HEK293 (cell line): ENCODE data around the gene PGBD5.

Experiments
- CTCF ChIA-PET: fragments of 350-600 bp; formaldehyde crosslinking; extraction: SDS; loops from one replicate; lab custom pipeline; 2021; ENCODE audit warnings: antibody characterized with exemption; lab: Yijun Ruan, JAX
- POLR2A ChIA-PET: fragments of 300-600 bp; formaldehyde crosslinking; extraction: SDS; loops from one replicate; lab custom pipeline; 2020; ENCODE audit warnings: antibody characterized with exemption, inconsistent platforms; lab: Yijun Ruan, JAX
- H3K27ac ChIP-seq: fragments of 200-500 bp; sonication (Bioruptor generic); 2 replicates; pipeline ENCODE4 v1.5.1; 2014; ENCODE audit warnings: low read depth, low read length, control low read depth, inconsistent platforms; ENCODE audit errors: extremely low read depth
- H3K36me3 ChIP-seq, 2 experiments: fragments of 200-500 bp in 1 of 2; sonication (Bioruptor generic) in 1 of 2; 1 replicate in 1 of 2; 2 replicates in 1 of 2; pipeline ENCODE4 v1.5.1; 2014 to 2017; ENCODE audit warnings: inconsistent platforms in 2 of 2, low read length in 2 of 2; ENCODE audit not compliant: control insufficient read depth in 2 of 2, insufficient read depth in 1 of 2
- H3K4me1 ChIP-seq: fragments of 200-500 bp; sonication (Bioruptor generic); 2 replicates; pipeline ENCODE4 v1.5.1; 2014; ENCODE audit warnings: mild to moderate bottlenecking, low read length, inconsistent platforms; ENCODE audit not compliant: control insufficient read depth, insufficient read depth
- H3K4me3 ChIP-seq: 2 replicates; pipeline ENCODE4 v1.5.1; 2011; ENCODE audit warnings: low read depth, mild to moderate bottlenecking, control low read depth, low read length, moderate library complexity
- H3K9me3 ChIP-seq: fragments of 200-500 bp; sonication (Bioruptor generic); 2 replicates; pipeline ENCODE4 v1.5.1; 2014; ENCODE audit warnings: low read depth, low read length, inconsistent platforms; ENCODE audit not compliant: control insufficient read depth, insufficient read depth
- BCL11A ChIP-seq: fragments of 450-650 bp; formaldehyde crosslinking; IDR thresholded peaks from 2 replicates; pipeline ENCODE4 v1.5.1; 2016; ENCODE audit warnings: low read depth, missing biosample characterization, missing genetic modification characterization
- EGR2 ChIP-seq: fragments of 450-650 bp; formaldehyde crosslinking; IDR thresholded peaks from 2 replicates; pipeline ENCODE4 v1.5.1; 2016; ENCODE audit warnings: low read depth, missing biosample characterization, missing genetic modification characterization
- PRDM1 ChIP-seq: fragments of 450-650 bp; formaldehyde crosslinking; IDR thresholded peaks from 2 replicates; pipeline ENCODE4; 2016; ENCODE audit warnings: missing biosample characterization, missing genetic modification characterization
- PRDM10 ChIP-seq: fragments of 450-650 bp; formaldehyde crosslinking; IDR thresholded peaks from 2 replicates; pipeline ENCODE4 v1.5.1; 2016; ENCODE audit warnings: missing biosample characterization, missing genetic modification characterization
- SALL2 ChIP-seq: fragments of 450-650 bp; formaldehyde crosslinking; IDR thresholded peaks from 2 replicates; pipeline ENCODE4 v1.5.0; 2017; ENCODE audit warnings: missing biosample characterization, mild to moderate bottlenecking, missing genetic modification characterization, borderline replicate concordance
- WT1 ChIP-seq: fragments of 450-650 bp; formaldehyde crosslinking; IDR thresholded peaks from 2 replicates; pipeline ENCODE4 v1.5.1; 2016; ENCODE audit warnings: missing biosample characterization, missing genetic modification characterization
- YY2 ChIP-seq: fragments of 450-650 bp; formaldehyde crosslinking; IDR thresholded peaks from 2 replicates; pipeline ENCODE4 v1.5.1; 2016; ENCODE audit warnings: missing biosample characterization, missing genetic modification characterization
- ZBTB11 ChIP-seq: fragments of 450-650 bp; formaldehyde crosslinking; conservative IDR thresholded peaks from 2 replicates; pipeline ENCODE4 v1.5.1; 2016; ENCODE audit warnings: low read depth, missing biosample characterization, missing genetic modification characterization
- ZNF10 ChIP-seq: fragments of 450-650 bp; formaldehyde crosslinking; IDR thresholded peaks from 2 replicates; pipeline ENCODE4 v1.5.1; 2017; ENCODE audit warnings: missing biosample characterization, missing genetic modification characterization
- ZNF157 ChIP-seq: fragments of 450-650 bp; formaldehyde crosslinking; IDR thresholded peaks from 2 replicates; pipeline ENCODE4 v1.5.1; 2016; ENCODE audit warnings: missing biosample characterization, missing genetic modification characterization
- ZNF202 ChIP-seq: fragments of 450-650 bp; formaldehyde crosslinking; IDR thresholded peaks from 2 replicates; pipeline ENCODE4 v1.5.1; 2016; ENCODE audit warnings: missing biosample characterization, missing genetic modification characterization, borderline replicate concordance
- ZNF221 ChIP-seq: fragments of 450-650 bp; formaldehyde crosslinking; IDR thresholded peaks from 2 replicates; pipeline ENCODE4 v1.5.1; 2017; ENCODE audit warnings: missing biosample characterization, missing genetic modification characterization, borderline replicate concordance
- ZNF274 ChIP-seq, 2 experiments: fragments of 200-500 bp in 1 of 2; fragments of 450-650 bp in 1 of 2; sonication (Bioruptor generic) in 1 of 2; formaldehyde crosslinking in 1 of 2; IDR thresholded peaks; 2 replicates each; pipeline versions ENCODE4 v1.5.1 to v1.6.1; 2014 to 2016; ENCODE audit warnings: borderline replicate concordance in 1 of 2, inconsistent platforms in 1 of 2, low read length in 1 of 2, missing biosample characterization in 1 of 2, missing genetic modification characterization in 1 of 2
- ZNF366 ChIP-seq: fragments of 450-650 bp; formaldehyde crosslinking; conservative IDR thresholded peaks from 2 replicates; pipeline ENCODE4 v1.5.1; 2016; ENCODE audit warnings: missing biosample characterization, missing genetic modification characterization
- ZNF398 ChIP-seq: fragments of 450-650 bp; formaldehyde crosslinking; IDR thresholded peaks from 2 replicates; pipeline ENCODE4 v1.5.1; 2017; ENCODE audit warnings: missing biosample characterization, missing genetic modification characterization
- ZNF404 ChIP-seq: fragments of 450-650 bp; formaldehyde crosslinking; IDR thresholded peaks from 2 replicates; pipeline ENCODE4 v1.5.1; 2017; ENCODE audit warnings: missing biosample characterization, missing genetic modification characterization
- ZNF449 ChIP-seq: fragments of 450-650 bp; formaldehyde crosslinking; IDR thresholded peaks from 2 replicates; pipeline ENCODE4 v1.5.1; 2017; ENCODE audit warnings: missing biosample characterization, mild to moderate bottlenecking, missing genetic modification characterization, moderate library complexity
- ZNF514 ChIP-seq: fragments of 450-650 bp; formaldehyde crosslinking; IDR thresholded peaks from 2 replicates; pipeline ENCODE4 v1.5.1; 2016; ENCODE audit warnings: missing biosample characterization, missing genetic modification characterization
- ZNF561 ChIP-seq: fragments of 450-650 bp; IDR thresholded peaks from 2 replicates; pipeline ENCODE4 v1.5.1; 2018; ENCODE audit warnings: missing biosample characterization, missing genetic modification characterization, borderline replicate concordance
- ZNF621 ChIP-seq: fragments of 450-650 bp; formaldehyde crosslinking; IDR thresholded peaks from 2 replicates; pipeline ENCODE4 v1.5.1; 2017; ENCODE audit warnings: missing biosample characterization, missing genetic modification characterization
- ZNF664 ChIP-seq: fragments of 450-650 bp; formaldehyde crosslinking; IDR thresholded peaks from 2 replicates; pipeline ENCODE4 v1.5.1; 2016; ENCODE audit warnings: missing biosample characterization, missing genetic modification characterization
- ZNF785 ChIP-seq: fragments of 450-650 bp; formaldehyde crosslinking; IDR thresholded peaks from 2 replicates; pipeline ENCODE4 v1.5.1; 2016; ENCODE audit warnings: missing biosample characterization, missing genetic modification characterization
- ZNF837 ChIP-seq: fragments of 450-650 bp; formaldehyde crosslinking; IDR thresholded peaks from 2 replicates; pipeline ENCODE4 v1.5.1; 2016; ENCODE audit warnings: missing biosample characterization, missing genetic modification characterization
- ZNF843 ChIP-seq: fragments of 450-650 bp; formaldehyde crosslinking; IDR thresholded peaks from 2 replicates; pipeline ENCODE4 v1.5.1; 2016; ENCODE audit warnings: missing biosample characterization, missing genetic modification characterization
- ZXDB ChIP-seq: fragments of 450-650 bp; formaldehyde crosslinking; IDR thresholded peaks from 2 replicates; pipeline ENCODE4 v1.5.1; 2016; ENCODE audit warnings: missing biosample characterization, missing genetic modification characterization

PGBD5 gene

GRCh38 chr1:230396966-230397365 lies 29.2 kb downstream of the PGBD5 start:
- Histone ChIP-seq H3K4me3 (no peak overlapping the region), H3K9me3 (no peaks in the 10 kb centered on the region), H3K4me1 (no peaks in the 10 kb centered on the region), H3K36me3 (no peaks in the 10 kb centered on the region), H3K27ac (no peak overlapping the region)
- no peak for TF ChIP-seq ZNF366 (tag by site-specific recombination)
- no peak for TF ChIP-seq ZNF404
- TF ChIP-seq ZNF221: no peak
- no peak for TF ChIP-seq PRDM10
- TF ChIP-seq ZNF621 (tag by site-specific recombination): no peak
- no peak for TF ChIP-seq BCL11A (tag by site-specific recombination)
- POLR2A ChIA-PET: no interaction called here
- CTCF ChIA-PET: interaction anchor here (0.6 to 0.9 kb wide), 3 partner anchors 10 to 525 kb away, joined by 3 read pairs; no protein-coding TSS in a partner anchor

- Histone ChIP-seq H3K4me3 (no peak overlapping the region), H3K36me3 (no peaks in the 10 kb centered on the region), H3K27ac (no peak overlapping the region), H3K9me3 (no peaks in the 10 kb centered on the region), H3K4me1 (no peaks in the 10 kb centered on the region)
- ChIA-PET CTCF (no interaction called here), POLR2A (interaction anchor here (0.6 to 1.2 kb wide), 2 partner anchors 14 to 123 kb away, joined by 3 to 5 read pairs; no protein-coding TSS in a partner anchor)
- no peak for TF ChIP-seq ZNF274 (IDR thresholded peaks at IDR 0.05; ENCODE audit: low read length)
- TF ChIP-seq ZNF274 (tag by site-specific recombination; IDR thresholded peaks at IDR 0.05; ENCODE audit: borderline replicate concordance): 0 out of 2 replicates have a peak, but pooled peaks have one; percentile 13
- TF ChIP-seq ZNF10 (tag by site-specific recombination): no peak
- no peak for TF ChIP-seq ZNF449
- TF ChIP-seq ZXDB: no peak
- TF ChIP-seq ZBTB11 (tag by site-specific recombination): 0 out of 2 replicates have a peak, but pooled peaks have one; percentile 15
- peak; percentile 94 for TF ChIP-seq EGR2 (tag by site-specific recombination)
- TF ChIP-seq ZNF221: no peak
- TF ChIP-seq SALL2 (tag by site-specific recombination): no peak
- no peak for TF ChIP-seq ZNF561
- TF ChIP-seq WT1 (tag by site-specific recombination): peak; percentile 45; the same call in 1 of the 2 replicates
- peak; percentile 70; the same call in 1 of the 2 replicates for TF ChIP-seq ZNF514 (tag by site-specific recombination)
- TF ChIP-seq ZNF785 (tag by site-specific recombination): no peak
- TF ChIP-seq PRDM1 (tag by site-specific recombination): peak; percentile 49; the same call in 1 of the 2 replicates
- TF ChIP-seq ZNF843 (tag by site-specific recombination): no peak
- no peak for TF ChIP-seq ZNF837 (tag by site-specific recombination)
- no peak for TF ChIP-seq ZNF202
- TF ChIP-seq ZNF664 (tag by site-specific recombination): no peak
- no peak for TF ChIP-seq ZNF157 (tag by site-specific recombination)
- TF ChIP-seq ZNF398: peak; percentile 36
- TF ChIP-seq YY2 (tag by site-specific recombination): no peak
These were observed 30.2 kb downstream of the PGBD5 start for GRCh38 chr1:230395932-230396331.
